HepG2 (cell line): ENCODE results near the gene SHLD1. TPM values are rescaled to one million over a fixed set of nuclear protein-coding genes. Genes with fewer than 3 reads are reported as not detected.

Source experiments
- ADNP ChIP-seq: sonication (generic); formaldehyde crosslinking; IDR thresholded peaks from 2 replicates; pipeline ENCODE4 v1.4.0; 2020; ENCODE audit warnings: missing genetic modification reagents
- ATF1 ChIP-seq: IDR thresholded peaks from 2 replicates; pipeline ENCODE4 v1.6.1; 2016; ENCODE audit warnings: mild to moderate bottlenecking, control low read depth
- CEBPB ChIP-seq: IDR thresholded peaks from 2 replicates; pipeline ENCODE4 v1.6.1; 2011; ENCODE audit warnings: low read depth, low read length, improper control_type of control experiment, borderline replicate concordance
- EP300 ChIP-seq, 3 experiments: sonication (generic) in 1 of 3; formaldehyde crosslinking in 1 of 3; IDR thresholded peaks; 2 replicates each; pipeline versions ENCODE4 v1.5.1 to v1.6.1; 2011 to 2020; ENCODE audit warnings: low read depth in 2 of 3, low read length in 2 of 3, borderline replicate concordance in 1 of 3, improper control_type of control experiment in 1 of 3, mild to moderate bottlenecking in 1 of 3, missing genetic modification reagents in 1 of 3, moderate library complexity in 1 of 3
- HOXA3 ChIP-seq: sonication (generic); formaldehyde crosslinking; IDR thresholded peaks from 2 replicates; pipeline ENCODE4 v1.5.0; 2020; ENCODE audit warnings: missing genetic modification reagents
- KLF9 ChIP-seq: IDR thresholded peaks from 2 replicates; pipeline ENCODE4 v1.6.1; 2016; ENCODE audit warnings: low read depth
- MIXL1 ChIP-seq: IDR thresholded peaks from 2 replicates; pipeline ENCODE4 v1.6.1; 2016
- NFIB ChIP-seq: sonication (generic); formaldehyde crosslinking; IDR thresholded peaks from 2 replicates; pipeline ENCODE4 v1.9.0; 2021; ENCODE audit warnings: missing genetic modification reagents, mild to moderate bottlenecking, borderline replicate concordance
- PHF5A ChIP-seq: IDR thresholded peaks from one replicate; pipeline ENCODE4 v1.6.1; 2018; ENCODE audit warnings: low read depth, missing genetic modification reagents; ENCODE audit not compliant: unreplicated experiment
- SRSF1 ChIP-seq: fragments of 200-400 bp; formaldehyde crosslinking; optimal IDR thresholded peaks from 2 replicates; pipeline ENCODE3; 2017; ENCODE audit warnings: mild to moderate bottlenecking, low read depth, low read length, moderate library complexity
- SRY ChIP-seq: sonication (generic); formaldehyde crosslinking; IDR thresholded peaks from 2 replicates; pipeline ENCODE4 v1.8.0; 2022; ENCODE audit warnings: mild to moderate bottlenecking, missing genetic modification reagents
- XBP1 ChIP-seq: sonication (generic); formaldehyde crosslinking; IDR thresholded peaks from 2 replicates; pipeline ENCODE4 v1.5.0; 2020; ENCODE audit warnings: missing genetic modification reagents
- ZNF12 ChIP-seq: sonication (generic); formaldehyde crosslinking; IDR thresholded peaks from 2 replicates; pipeline ENCODE4 v1.5.0; 2020; ENCODE audit warnings: missing genetic modification reagents
- ZNF564 ChIP-seq: sonication (generic); formaldehyde crosslinking; IDR thresholded peaks from 2 replicates; pipeline ENCODE4 v1.8.1; 2023; ENCODE audit warnings: mild to moderate bottlenecking, missing genetic modification reagents
- ZNF569 ChIP-seq: sonication (generic); formaldehyde crosslinking; IDR thresholded peaks from 2 replicates; pipeline ENCODE4 v1.5.0; 2020; ENCODE audit warnings: mild to moderate bottlenecking, missing genetic modification reagents, moderate library complexity, borderline replicate concordance
- ZNF619 ChIP-seq: sonication (generic); formaldehyde crosslinking; IDR thresholded peaks from 2 replicates; pipeline ENCODE4 v1.4.0; 2020; ENCODE audit warnings: mild to moderate bottlenecking, missing genetic modification reagents
- ZNF766 ChIP-seq: sonication (generic); formaldehyde crosslinking; IDR thresholded peaks from 2 replicates; pipeline ENCODE4 v1.5.0; 2020; ENCODE audit warnings: missing genetic modification reagents, borderline replicate concordance
- polyA plus RNA-seq, 8 experiments: library from polyadenylated mRNA; depleted of rRNA in 3 of 8; stranded (reverse) in 7 of 8; unstranded in 1 of 8; fragments of >200 nt; fragmentation: Illumina TruSeq in 4 of 8; extraction: Trizol in 4 of 8; gene quantifications; 2 replicates each; pipeline versions ENCODE4 v1.2.1 to v1.2.3, GENCODE V29; 2011 to 2016; ENCODE audit warnings: low read depth in 4 of 8, missing spikeins in 1 of 8, mixed read lengths in 1 of 8; ENCODE audit not compliant: insufficient read depth in 1 of 8
- total RNA-seq, 5 experiments: library from RNA; depleted of rRNA; stranded (reverse); fragments of >200 nt; fragmentation: Illumina TruSeq; extraction: Trizol; gene quantifications; 2 replicates each; pipeline ENCODE4 v1.2.3, GENCODE V29; 2016; ENCODE audit warnings: low read depth in 1 of 5
- TF ChIP-seq, protein P1 (sequence below): fragments of 450-650 bp; IDR thresholded peaks from 2 replicates; pipeline ENCODE4 v1.6.1; 2017; ENCODE audit warnings: mild to moderate bottlenecking
- TF ChIP-seq, protein P2 (sequence below): sonication (generic); formaldehyde crosslinking; IDR thresholded peaks from 2 replicates; pipeline ENCODE4 v1.5.1; 2020; ENCODE audit warnings: mild to moderate bottlenecking, missing genetic modification reagents

SHLD1 gene
- total and polyA plus RNA-seq, 2 of the 13 experiments (the other 11 are each of a cell fraction or from before 2014, with no cell fraction given) = 8.9 to 10.0 TPM

DNA sequence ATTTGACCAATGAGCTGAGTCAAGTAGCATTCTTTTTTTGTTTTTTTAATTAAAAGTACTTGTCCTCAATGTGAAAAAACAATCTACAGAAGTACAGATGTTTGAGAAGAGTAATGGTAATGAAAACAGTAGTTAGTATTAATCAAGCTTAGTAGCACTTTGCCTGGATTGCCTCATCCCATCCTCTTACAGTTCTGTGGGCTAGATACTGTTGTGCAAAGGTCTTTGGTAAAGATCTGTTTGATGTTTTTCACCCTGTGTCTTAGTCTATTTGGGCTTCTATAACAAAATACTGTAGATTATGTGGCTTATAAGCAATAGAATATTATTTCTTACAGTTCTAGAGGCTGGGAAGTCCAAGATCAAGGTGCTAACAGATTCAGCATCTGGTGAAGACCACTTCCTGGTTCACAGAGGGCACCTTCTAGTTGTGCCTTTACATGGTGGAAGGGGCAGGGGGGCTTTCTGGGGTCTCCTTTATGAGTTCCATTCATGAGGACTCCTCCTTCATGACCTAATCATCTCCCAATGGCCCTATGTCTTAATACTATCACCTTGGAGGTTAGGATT is 84.3 kb downstream of the SHLD1 start (continued):
- no peak for TF ChIP-seq SRSF1
- TF ChIP-seq ZNF619 (CRISPR knock-in tag) = no peak
- no peak for TF ChIP-seq MIXL1
- no peak for TF ChIP-seq ZNF569 (CRISPR knock-in tag)
- TF ChIP-seq, protein P1, sequence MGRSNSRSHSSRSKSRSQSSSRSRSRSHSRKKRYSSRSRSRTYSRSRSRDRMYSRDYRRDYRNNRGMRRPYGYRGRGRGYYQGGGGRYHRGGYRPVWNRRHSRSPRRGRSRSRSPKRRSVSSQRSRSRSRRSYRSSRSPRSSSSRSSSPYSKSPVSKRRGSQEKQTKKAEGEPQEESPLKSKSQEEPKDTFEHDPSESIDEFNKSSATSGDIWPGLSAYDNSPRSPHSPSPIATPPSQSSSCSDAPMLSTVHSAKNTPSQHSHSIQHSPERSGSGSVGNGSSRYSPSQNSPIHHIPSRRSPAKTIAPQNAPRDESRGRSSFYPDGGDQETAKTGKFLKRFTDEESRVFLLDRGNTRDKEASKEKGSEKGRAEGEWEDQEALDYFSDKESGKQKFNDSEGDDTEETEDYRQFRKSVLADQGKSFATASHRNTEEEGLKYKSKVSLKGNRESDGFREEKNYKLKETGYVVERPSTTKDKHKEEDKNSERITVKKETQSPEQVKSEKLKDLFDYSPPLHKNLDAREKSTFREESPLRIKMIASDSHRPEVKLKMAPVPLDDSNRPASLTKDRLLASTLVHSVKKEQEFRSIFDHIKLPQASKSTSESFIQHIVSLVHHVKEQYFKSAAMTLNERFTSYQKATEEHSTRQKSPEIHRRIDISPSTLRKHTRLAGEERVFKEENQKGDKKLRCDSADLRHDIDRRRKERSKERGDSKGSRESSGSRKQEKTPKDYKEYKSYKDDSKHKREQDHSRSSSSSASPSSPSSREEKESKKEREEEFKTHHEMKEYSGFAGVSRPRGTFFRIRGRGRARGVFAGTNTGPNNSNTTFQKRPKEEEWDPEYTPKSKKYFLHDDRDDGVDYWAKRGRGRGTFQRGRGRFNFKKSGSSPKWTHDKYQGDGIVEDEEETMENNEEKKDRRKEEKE = no peak
- no peak for TF ChIP-seq PHF5A
- TF ChIP-seq HOXA3 (CRISPR knock-in tag) = no peak
- TF ChIP-seq KLF9 (CRISPR knock-in tag) = no peak
- no peak for TF ChIP-seq ZNF766 (CRISPR knock-in tag)
- 0 out of 4 replicates have a peak, but pooled peaks of 1 of the 2 experiments have one; percentile 12 for TF ChIP-seq EP300 (IDR thresholded peaks at IDR 0.05; ENCODE audit: low read depth in 2 of 2, low read length in 2 of 2)
- TF ChIP-seq EP300 (CRISPR knock-in tag; IDR thresholded peaks at IDR 0.05; ENCODE audit: borderline replicate concordance) = no peak
- TF ChIP-seq NFIB (CRISPR knock-in tag) = no peak
- peak; percentile 91 for TF ChIP-seq ZNF12 (CRISPR knock-in tag)
- no peak for TF ChIP-seq ADNP
- peak; percentile 78 for TF ChIP-seq CEBPB
- TF ChIP-seq, protein P2, sequence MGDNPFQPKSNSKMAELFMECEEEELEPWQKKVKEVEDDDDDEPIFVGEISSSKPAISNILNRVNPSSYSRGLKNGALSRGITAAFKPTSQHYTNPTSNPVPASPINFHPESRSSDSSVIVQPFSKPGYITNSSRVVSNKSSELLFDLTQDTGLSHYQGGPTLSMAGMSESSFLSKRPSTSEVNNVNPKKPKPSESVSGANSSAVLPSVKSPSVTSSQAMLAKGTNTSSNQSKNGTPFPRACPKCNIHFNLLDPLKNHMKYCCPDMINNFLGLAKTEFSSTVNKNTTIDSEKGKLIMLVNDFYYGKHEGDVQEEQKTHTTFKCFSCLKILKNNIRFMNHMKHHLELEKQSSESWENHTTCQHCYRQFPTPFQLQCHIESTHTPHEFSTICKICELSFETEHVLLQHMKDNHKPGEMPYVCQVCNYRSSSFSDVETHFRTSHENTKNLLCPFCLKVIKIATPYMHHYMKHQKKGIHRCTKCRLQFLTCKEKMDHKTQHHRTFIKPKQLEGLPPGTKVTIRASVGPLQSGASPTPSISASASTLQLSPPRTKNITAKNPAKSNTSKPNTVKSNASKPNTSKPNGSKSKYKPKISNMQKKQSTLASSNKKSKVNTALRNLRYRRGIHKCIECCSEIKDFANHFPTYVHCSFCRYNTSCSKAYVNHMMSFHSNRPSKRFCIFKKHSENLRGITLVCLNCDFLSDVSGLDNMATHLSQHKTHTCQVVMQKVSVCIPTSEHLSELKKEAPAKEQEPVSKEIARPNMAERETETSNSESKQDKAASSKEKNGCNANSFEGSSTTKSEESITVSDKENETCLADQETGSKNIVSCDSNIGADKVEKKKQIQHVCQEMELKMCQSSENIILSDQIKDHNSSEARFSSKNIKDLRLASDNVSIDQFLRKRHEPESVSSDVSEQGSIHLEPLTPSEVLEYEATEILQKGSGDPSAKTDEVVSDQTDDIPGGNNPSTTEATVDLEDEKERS = no peak
- TF ChIP-seq ATF1 = no peak
- peak; percentile 99 for TF ChIP-seq ZNF564 (CRISPR knock-in tag)
- no peak for TF ChIP-seq SRY (CRISPR knock-in tag)
- no peak for TF ChIP-seq XBP1 (CRISPR knock-in tag)
